Measurements from ENCODE around the gene WDSUB1.

Gene WDSUB1, protein sequence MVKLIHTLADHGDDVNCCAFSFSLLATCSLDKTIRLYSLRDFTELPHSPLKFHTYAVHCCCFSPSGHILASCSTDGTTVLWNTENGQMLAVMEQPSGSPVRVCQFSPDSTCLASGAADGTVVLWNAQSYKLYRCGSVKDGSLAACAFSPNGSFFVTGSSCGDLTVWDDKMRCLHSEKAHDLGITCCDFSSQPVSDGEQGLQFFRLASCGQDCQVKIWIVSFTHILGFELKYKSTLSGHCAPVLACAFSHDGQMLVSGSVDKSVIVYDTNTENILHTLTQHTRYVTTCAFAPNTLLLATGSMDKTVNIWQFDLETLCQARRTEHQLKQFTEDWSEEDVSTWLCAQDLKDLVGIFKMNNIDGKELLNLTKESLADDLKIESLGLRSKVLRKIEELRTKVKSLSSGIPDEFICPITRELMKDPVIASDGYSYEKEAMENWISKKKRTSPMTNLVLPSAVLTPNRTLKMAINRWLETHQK

DNA sequence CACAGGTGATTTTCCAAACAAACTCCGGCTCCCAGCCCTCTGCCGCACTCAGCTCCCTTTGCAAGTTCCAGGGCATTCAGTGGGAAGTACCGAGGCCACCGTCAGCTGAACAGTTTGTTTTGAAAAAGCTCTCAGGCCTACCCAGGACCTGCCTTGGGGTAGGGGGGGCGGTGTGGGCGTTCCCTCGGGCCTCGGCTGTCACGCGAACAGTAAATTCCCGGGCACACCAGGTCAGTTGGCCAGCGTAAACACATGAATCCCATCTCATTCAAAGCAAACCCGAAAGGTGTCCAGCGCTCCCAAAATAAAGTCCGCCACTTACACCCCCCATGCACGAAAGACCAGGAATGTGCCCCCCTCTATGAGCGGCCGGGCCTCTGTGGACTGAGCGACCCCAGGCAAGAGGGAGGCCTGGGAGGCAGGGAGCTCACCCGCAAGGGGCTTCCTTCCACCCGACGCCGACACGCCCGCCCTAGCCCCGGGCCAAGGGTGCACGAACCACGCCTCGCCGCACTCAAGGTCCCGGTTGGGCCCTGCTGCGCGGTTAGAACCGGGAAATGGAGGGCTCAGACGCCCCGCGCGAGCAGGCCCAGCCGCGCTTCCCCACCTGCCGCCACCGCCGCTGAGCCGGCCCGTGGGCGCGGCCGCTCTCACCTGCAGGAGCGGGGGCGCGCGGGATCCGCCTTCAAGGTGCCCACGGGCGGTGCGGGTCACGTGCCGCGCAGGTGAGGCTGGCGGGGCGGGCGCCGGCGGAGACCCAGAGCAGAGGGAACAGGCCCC, at the start of gene WDSUB1:
TSS of gene WDSUB1 (minus strand) at position 775 of the 780 bp plus-strand sequence. CDS start 3,634 bp downstream, outside the sequence.
- Histone ChIP-seq H3K36me3 (peaks cover 2% of the 10 kb centered on the region), H3K4me3 (ENCODE audit: low read depth, low read length) (peak within 1 kb of the TSS; percentile 86), H3K27me3 (ENCODE audit: insufficient read depth, low read depth, severe bottlenecking) (no peaks in the 10 kb centered on the region), H3K27ac (peak within 1 kb of the TSS; percentile 71), H3K9me3 (ENCODE audit: severe bottlenecking) (no peaks in the 10 kb centered on the region)
- TF ChIP-seq, protein P1, sequence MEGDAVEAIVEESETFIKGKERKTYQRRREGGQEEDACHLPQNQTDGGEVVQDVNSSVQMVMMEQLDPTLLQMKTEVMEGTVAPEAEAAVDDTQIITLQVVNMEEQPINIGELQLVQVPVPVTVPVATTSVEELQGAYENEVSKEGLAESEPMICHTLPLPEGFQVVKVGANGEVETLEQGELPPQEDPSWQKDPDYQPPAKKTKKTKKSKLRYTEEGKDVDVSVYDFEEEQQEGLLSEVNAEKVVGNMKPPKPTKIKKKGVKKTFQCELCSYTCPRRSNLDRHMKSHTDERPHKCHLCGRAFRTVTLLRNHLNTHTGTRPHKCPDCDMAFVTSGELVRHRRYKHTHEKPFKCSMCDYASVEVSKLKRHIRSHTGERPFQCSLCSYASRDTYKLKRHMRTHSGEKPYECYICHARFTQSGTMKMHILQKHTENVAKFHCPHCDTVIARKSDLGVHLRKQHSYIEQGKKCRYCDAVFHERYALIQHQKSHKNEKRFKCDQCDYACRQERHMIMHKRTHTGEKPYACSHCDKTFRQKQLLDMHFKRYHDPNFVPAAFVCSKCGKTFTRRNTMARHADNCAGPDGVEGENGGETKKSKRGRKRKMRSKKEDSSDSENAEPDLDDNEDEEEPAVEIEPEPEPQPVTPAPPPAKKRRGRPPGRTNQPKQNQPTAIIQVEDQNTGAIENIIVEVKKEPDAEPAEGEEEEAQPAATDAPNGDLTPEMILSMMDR (IDR thresholded peaks at IDR 0.05; ENCODE audit: low read depth, low read length): no peak
- DNase-seq: peak; percentile 72

DNA sequence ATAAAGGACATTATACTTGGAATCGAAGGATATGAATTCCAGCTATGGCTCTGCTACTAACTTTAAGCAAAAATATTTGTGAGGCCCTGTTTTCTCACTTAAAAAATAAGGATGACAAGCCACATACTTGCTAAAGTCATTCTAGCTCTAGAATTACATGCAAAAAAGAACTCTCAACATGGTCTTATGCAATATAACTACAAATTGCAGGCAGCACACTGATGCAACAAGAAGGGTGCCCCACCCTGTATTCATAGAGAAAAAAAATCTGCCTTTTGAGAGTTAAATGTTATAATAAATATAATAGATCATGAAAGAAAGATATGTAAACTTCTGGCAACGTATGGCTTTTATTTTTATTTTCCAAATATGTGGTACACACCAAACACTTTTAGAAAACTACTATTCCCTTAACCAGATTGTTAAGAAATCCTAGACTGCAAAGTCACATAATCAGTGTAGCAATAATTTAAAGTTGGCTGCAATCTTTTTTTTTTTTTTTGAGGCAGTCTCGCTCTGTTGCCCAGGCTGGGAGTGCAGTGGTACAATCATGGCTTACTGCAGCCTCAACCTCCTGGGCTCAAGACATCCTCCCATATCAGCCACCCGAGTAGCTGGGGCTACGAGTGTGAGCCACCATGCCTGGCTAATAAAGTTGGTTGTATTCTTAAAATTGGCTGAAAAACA, 40.2 kb upstream of the WDSUB1 start:
- DNase-seq: no peak
- H3K27ac ChIP-seq: no peak overlapping the region

DNA sequence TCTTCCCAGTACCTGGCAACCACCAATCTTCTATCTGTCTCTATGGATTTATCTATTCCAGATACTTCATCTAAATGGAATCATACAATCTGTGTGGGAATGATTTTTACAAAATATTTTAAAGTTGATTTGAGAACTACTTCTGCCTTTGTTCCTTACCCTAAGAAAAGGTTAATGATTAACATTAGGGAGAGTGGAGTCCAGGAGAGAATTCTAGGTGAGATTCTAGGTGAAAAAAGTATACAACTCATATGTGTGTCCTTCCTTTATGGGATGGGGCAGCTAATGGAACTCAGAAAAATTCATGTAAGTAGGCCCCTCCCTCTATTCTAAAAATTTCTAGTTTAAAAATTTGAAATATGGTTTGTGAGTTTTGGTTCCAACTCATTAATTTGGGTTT, 35.9 kb upstream of the WDSUB1 start:
- no peaks in the 10 kb centered on the region for H3K27me3 ChIP-seq (ENCODE audit: insufficient read depth, low read depth, severe bottlenecking)
- no peak for DNase-seq
- no peaks in the 10 kb centered on the region for H3K9me3 ChIP-seq (ENCODE audit: severe bottlenecking)
- TF ChIP-seq, protein P1 (IDR thresholded peaks at IDR 0.05; ENCODE audit: low read depth, low read length): no peak
- peaks cover 36% of the 10 kb centered on the region for H3K36me3 ChIP-seq
- no peak overlapping the region for H3K4me3 ChIP-seq (ENCODE audit: low read depth, low read length)
- H3K27ac ChIP-seq: no peak overlapping the region

More for the DNA sequence above, 40.2 kb upstream of the WDSUB1 start:
- TF ChIP-seq, protein P1 (IDR thresholded peaks at IDR 0.05; ENCODE audit: low read depth, low read length): no peak
- H3K9me3 ChIP-seq (ENCODE audit: severe bottlenecking): no peaks in the 10 kb centered on the region
- no peaks in the 10 kb centered on the region for H3K27me3 ChIP-seq (ENCODE audit: insufficient read depth, low read depth, severe bottlenecking)
- peaks cover 36% of the 10 kb centered on the region for H3K36me3 ChIP-seq
- no peak overlapping the region for H3K4me3 ChIP-seq (ENCODE audit: low read depth, low read length)

DNA sequence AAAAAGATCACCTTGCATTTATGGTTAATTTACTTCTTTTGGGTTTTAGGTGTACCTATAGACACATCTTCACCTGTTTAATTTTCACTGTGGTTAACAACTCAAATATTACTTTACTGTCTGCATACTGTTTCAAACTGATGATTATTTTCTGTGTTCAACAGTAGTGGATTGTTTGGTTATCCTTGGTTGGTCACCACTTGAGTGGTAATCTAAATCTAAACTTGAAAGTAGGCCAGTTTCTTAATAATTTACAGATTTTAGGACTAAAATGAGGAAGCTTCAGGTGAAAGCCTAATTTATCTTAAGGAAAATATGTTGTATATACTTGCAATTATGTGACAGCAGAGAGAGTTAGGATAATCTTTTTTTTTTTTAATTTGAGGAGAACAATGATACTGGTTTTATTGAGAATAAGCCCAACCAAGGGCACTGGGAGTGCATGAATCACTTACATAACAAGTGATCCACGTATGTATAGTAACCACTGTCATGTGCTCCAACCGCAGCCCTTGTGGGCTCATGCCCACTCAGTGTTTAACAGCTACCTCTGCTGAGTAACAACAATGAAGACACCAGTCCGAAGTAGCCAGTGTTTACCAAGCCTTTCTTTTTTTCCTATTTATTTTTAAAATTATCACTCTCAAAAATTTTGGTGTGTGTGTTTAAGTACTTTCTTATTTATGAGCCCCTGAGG, 31.0 kb upstream of the WDSUB1 start:
- no peaks in the 10 kb centered on the region for H3K27me3 ChIP-seq (ENCODE audit: insufficient read depth, low read depth, severe bottlenecking)
- no peak overlapping the region for H3K4me3 ChIP-seq (ENCODE audit: low read depth, low read length)
- peaks cover 24% of the 10 kb centered on the region for H3K36me3 ChIP-seq
- DNase-seq: no peak
- no peak overlapping the region for H3K27ac ChIP-seq
- TF ChIP-seq, protein P1 (IDR thresholded peaks at IDR 0.05; ENCODE audit: low read depth, low read length): no peak
- H3K9me3 ChIP-seq (ENCODE audit: severe bottlenecking): no peaks in the 10 kb centered on the region

DNA sequence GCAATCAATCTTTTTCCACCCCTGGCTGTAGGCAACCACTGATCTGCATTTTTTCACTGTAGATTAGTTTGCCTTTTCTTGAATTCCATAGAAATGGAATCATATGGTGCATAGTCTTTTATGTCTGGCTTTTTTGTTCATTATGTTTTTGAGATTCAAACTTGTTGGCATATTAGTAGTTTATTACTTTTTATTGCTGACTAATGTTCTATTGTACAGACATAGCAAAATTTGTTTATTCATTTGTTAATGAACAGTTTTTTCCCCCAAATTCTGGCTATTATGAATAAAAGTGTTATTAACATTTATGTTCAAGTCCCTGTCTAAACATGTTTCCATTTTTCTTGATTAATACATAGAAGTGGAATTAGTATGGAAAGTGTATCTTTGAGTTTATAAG, 21.4 kb upstream of the WDSUB1 start:
- DNase-seq: no peak
- H3K27me3 ChIP-seq (ENCODE audit: insufficient read depth, low read depth, severe bottlenecking): no peaks in the 10 kb centered on the region
- no peaks in the 10 kb centered on the region for H3K36me3 ChIP-seq
- H3K4me3 ChIP-seq (ENCODE audit: low read depth, low read length): no peak overlapping the region
- peaks cover 1% of the 10 kb centered on the region for H3K9me3 ChIP-seq (ENCODE audit: severe bottlenecking)
- TF ChIP-seq, protein P1 (IDR thresholded peaks at IDR 0.05; ENCODE audit: low read depth, low read length): no peak
- H3K27ac ChIP-seq: no peak overlapping the region

Data from WERI-Rb-1 (cell line).